ENCODE results near the gene KIAA1328. TPM values are rescaled to one million over a fixed set of nuclear protein-coding genes. Genes with fewer than 3 reads are reported as not detected.

The KIAA1328 gene
- total RNA-seq, 1 donor, result 8.7 TPM

DNA sequence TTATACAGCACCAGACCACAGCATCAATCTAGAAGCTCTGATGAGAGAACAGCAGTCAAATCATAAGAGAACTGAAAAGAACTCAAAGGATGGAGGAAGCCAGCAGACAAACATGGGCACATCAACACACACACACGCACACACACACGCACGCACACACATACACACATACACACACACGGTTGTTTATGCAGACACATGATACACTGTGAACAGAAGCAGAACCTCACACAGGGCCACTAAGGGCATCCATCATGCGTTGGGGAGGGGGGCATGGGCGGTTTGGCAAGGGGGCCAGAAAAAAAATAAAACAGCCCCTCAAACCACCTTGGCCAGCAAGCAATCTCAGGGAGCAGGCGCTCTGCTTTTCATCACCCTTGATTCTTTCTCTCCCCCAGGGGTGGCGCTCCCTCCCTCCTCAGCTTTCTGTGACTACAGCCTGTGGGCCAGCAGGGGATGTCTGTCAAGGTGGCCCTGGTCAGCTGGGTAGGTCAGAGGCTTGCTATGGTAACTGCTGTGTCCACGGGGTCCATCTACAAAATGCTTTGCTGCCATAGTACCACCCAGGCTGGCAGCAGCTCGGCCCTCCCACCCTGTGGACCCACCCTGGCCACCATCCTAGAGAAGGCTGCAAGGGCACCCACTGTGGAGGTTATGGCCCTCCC, 418.7 kb downstream of the KIAA1328 start:
- Histone ChIP-seq H4K20me1 (ENCODE audit: insufficient read depth, low read length) (no peaks in the 10 kb centered on the region), H3K27me3 (ENCODE audit: insufficient read depth, low read length) (peaks cover 22% of the 10 kb centered on the region), H3K36me3 (ENCODE audit: insufficient read depth, low read length) (no peaks in the 10 kb centered on the region), H3K9me3 (ENCODE audit: low read depth, low read length) (no peaks in the 10 kb centered on the region), H2AFZ (ENCODE audit: low read length) (no peak overlapping the region), H3K79me2 (ENCODE audit: insufficient read depth, low read length) (no peaks in the 10 kb centered on the region), H3K27ac (ENCODE audit: low read depth, low read length) (no peak overlapping the region), H3K4me3 (ENCODE audit: insufficient read depth, low read length) (no peak overlapping the region), H3K4me2 (ENCODE audit: insufficient read depth, low read length) (no peak overlapping the region), H3K4me1 (ENCODE audit: insufficient read depth, low read length) (no peaks in the 10 kb centered on the region)
- peak; percentile 86 for DNase-seq (ENCODE audit: insufficient read length, low spot score, missing footprints)
- no peak for TF ChIP-seq CTCF (IDR thresholded peaks at IDR 0.05; ENCODE audit: extremely low read depth, low read depth, low read length)

- Histone ChIP-seq H3K27ac (ENCODE audit: low read depth, low read length) (no peak overlapping the region), H4K20me1 (ENCODE audit: insufficient read depth, low read length) (no peaks in the 10 kb centered on the region), H3K4me1 (ENCODE audit: insufficient read depth, low read length) (no peaks in the 10 kb centered on the region), H3K27me3 (ENCODE audit: insufficient read depth, low read length) (peaks cover 22% of the 10 kb centered on the region), H3K79me2 (ENCODE audit: insufficient read depth, low read length) (no peaks in the 10 kb centered on the region), H3K4me3 (ENCODE audit: insufficient read depth, low read length) (no peak overlapping the region), H2AFZ (ENCODE audit: low read length) (no peak overlapping the region), H3K4me2 (ENCODE audit: insufficient read depth, low read length) (no peak overlapping the region), H3K36me3 (ENCODE audit: insufficient read depth, low read length) (no peaks in the 10 kb centered on the region), H3K9me3 (ENCODE audit: low read depth, low read length) (no peaks in the 10 kb centered on the region)
- DNase-seq (ENCODE audit: insufficient read length, low spot score, missing footprints), result peak; percentile 65
- no peak for TF ChIP-seq CTCF (IDR thresholded peaks at IDR 0.05; ENCODE audit: extremely low read depth, low read depth, low read length)
These were observed 419.4 kb downstream of the KIAA1328 start for GRCh38 chr18:37248281-37248680.

DNA sequence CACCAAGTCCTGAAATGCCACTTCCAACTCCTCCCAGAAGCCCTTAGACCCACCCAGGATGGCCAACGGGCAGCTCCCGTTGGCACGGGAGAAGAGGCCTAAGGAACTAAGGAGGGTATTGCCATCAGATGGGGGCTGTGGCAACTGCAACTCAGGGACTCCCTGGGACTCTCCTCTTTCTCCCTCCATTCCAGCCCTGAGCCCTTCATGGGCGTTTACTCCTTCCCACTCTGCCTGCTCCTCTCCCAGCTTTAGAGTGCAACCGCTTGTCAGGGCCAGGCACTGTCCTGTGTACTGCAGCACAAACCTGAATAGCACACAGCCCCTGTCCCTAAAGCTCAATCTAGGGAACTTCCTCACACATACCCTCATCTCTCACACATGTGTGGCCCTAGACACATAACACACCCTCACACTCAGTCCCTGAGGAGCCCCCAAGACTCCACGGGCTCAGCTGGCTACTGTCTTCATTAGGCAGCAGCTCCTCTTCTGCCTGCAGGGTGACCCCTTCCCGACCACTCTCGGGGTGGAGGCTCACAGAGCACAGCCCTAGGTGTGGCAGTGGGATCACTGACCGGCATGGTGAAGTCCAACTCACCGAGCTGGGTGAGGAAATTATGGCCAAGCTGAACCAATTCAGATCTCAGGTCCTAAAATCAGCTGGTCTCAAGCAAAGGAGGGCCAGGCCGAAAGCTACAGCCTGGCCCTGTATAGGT, 420.4 kb downstream of the KIAA1328 start:
- H3K79me2 ChIP-seq (ENCODE audit: insufficient read depth, low read length), result no peaks in the 10 kb centered on the region
- H3K36me3 ChIP-seq (ENCODE audit: insufficient read depth, low read length), result no peaks in the 10 kb centered on the region
- DNase-seq (ENCODE audit: insufficient read length, low spot score, missing footprints), result peak; percentile 84
- H3K27ac ChIP-seq (ENCODE audit: low read depth, low read length), result no peak overlapping the region
- H3K4me1 ChIP-seq (ENCODE audit: insufficient read depth, low read length), result no peaks in the 10 kb centered on the region
- H3K27me3 ChIP-seq (ENCODE audit: insufficient read depth, low read length), result peaks cover 14% of the 10 kb centered on the region
- H4K20me1 ChIP-seq (ENCODE audit: insufficient read depth, low read length), result no peaks in the 10 kb centered on the region
- no peak overlapping the region for H2AFZ ChIP-seq (ENCODE audit: low read length)
- no peak for TF ChIP-seq CTCF (IDR thresholded peaks at IDR 0.05; ENCODE audit: extremely low read depth, low read depth, low read length)
- H3K4me3 ChIP-seq (ENCODE audit: insufficient read depth, low read length), result no peak overlapping the region
- H3K9me3 ChIP-seq (ENCODE audit: low read depth, low read length), result no peaks in the 10 kb centered on the region
- no peak overlapping the region for H3K4me2 ChIP-seq (ENCODE audit: insufficient read depth, low read length)

GRCh38 chr18:37249895-37250618, 421.1 kb downstream of the KIAA1328 start:
- H3K4me3 ChIP-seq (ENCODE audit: insufficient read depth, low read length), result no peak overlapping the region
- H3K36me3 ChIP-seq (ENCODE audit: insufficient read depth, low read length), result no peaks in the 10 kb centered on the region
- H4K20me1 ChIP-seq (ENCODE audit: insufficient read depth, low read length), result no peaks in the 10 kb centered on the region
- H3K4me1 ChIP-seq (ENCODE audit: insufficient read depth, low read length), result no peaks in the 10 kb centered on the region
- no peak overlapping the region for H3K27ac ChIP-seq (ENCODE audit: low read depth, low read length)
- no peaks in the 10 kb centered on the region for H3K9me3 ChIP-seq (ENCODE audit: low read depth, low read length)
- H3K27me3 ChIP-seq (ENCODE audit: insufficient read depth, low read length), result peaks cover 21% of the 10 kb centered on the region
- peak; percentile 29 for DNase-seq (ENCODE audit: insufficient read length, low spot score, missing footprints)
- no peak overlapping the region for H3K4me2 ChIP-seq (ENCODE audit: insufficient read depth, low read length)
- no peak for TF ChIP-seq CTCF (IDR thresholded peaks at IDR 0.05; ENCODE audit: extremely low read depth, low read depth, low read length)
- no peak overlapping the region for H2AFZ ChIP-seq (ENCODE audit: low read length)
- H3K79me2 ChIP-seq (ENCODE audit: insufficient read depth, low read length), result no peaks in the 10 kb centered on the region

Data from osteoblast (primary cell).